Stimulated activated CD4-positive, alpha-beta T cell treated with anti-CD3 and anti-CD28 coated beads, Interleukin-1b, Interleukin-23, amount 100 ng/mL, for 4 hours (primary cell): ENCODE results near the gene RNF8.
"Not testable (repeated sequence)": the region's sequence is repeated elsewhere in the genome, so short reads cannot be mapped to it uniquely, and the experiment has no call there.

Experiments
- DNase-seq, 2 donors: peaks; one replicate each; pipeline ENCODE4 v3.0.0-alpha.2; 2020; ENCODE audit warnings: low read depth in 2 of 2

Gene RNF8

DNA sequence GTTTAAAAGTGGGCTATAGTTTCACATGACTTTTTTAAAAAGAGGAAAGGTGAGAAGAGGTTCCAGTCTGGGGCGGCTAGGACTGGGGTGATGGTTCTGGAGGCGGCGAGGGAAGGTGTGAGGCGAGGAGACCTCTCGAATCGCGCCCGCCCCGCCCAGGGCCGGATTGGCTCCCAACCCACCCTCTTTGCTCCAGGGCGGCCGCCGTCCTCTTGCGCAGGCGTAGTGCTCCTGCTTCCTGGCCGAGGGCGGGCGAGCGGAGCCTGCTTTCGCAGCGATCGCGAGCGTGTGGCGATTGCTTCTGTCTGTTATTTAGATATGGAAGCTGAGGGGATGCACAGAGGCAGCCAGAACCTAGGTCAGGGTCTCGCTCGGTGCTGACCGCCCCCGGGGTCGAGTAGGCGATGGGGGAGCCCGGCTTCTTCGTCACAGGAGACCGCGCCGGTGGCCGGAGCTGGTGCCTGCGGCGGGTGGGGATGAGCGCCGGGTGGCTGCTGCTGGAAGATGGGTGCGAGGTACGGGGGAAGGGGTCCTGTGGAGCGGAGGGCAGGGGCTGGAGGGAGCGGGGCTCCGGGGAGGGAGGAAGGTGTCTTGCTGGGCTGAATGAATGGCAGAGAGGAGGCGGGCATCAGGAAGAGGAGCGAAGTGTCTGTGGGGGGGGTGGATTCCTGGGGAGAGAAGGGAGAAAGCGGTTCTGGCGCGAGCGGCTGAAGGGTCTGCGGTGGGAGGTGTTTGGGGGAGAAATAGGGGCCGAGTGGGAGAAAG is at the start of gene RNF8:
RNF8 (plus strand) TSS at position 223 of the 765 bp plus-strand sequence; CDS start at position 405, 182 bp downstream.
- peak; percentile 79 to 85 for DNase-seq

DNA sequence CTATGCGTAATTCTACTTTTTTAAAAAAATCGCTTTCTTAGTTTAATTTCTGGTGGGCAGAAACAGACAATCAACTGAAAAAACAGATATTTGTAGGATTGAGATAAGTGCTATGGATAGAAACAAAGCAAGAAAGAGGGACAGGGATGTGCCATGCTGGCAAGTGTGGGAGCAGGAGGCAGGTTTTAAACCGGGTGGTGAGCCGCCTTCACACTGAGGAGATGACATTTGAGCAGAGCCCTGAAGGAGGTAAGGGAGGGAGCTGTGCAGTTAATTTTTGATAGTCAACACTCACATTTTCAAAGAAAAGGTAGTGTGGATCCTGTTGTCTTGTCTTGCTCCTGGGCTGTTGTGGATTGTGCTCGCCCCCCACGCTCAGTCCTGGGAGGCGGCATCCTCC is 49.0 kb upstream of the RNF8 start:
- no peak for DNase-seq

GRCh38 chr6:37305841-37306425 is 47.9 kb upstream of the RNF8 start:
- no peak for DNase-seq

DNA sequence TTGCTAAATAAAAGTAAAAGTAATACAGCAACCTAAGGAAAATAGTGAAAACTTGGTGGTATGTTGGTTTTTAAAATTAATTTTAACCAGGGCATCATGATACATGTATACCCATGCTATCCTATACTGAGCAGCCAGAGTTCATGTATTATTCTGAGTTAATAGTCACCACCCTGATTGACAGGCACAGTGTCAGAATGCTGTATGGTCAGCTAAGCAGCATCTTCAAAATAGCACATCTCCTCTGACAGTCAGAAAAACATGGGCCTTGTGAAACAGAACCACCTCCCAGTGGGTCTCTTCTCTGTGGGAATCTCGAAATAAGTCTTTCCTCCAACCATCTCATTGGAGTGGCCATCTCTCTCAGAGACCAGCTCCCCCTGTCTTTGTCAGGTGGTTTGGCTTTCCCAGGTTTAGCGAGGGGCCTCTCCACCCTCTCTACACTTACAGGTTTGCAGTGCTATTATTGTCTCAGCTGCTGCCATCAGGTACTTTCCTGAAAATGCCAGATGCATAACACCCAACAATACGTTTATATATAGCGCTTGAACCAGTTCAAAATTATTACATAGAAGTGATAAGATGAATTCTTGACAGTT is 47.1 kb upstream of the RNF8 start:
- DNase-seq, result no peak

- DNase-seq, result not testable (repeated sequence)
Observed at GRCh38 chr6:37307484-37307883, 46.3 kb upstream of the RNF8 start.

GRCh38 chr6:37308069-37308815 is 45.5 kb upstream of the RNF8 start:
- no peak for DNase-seq

DNA sequence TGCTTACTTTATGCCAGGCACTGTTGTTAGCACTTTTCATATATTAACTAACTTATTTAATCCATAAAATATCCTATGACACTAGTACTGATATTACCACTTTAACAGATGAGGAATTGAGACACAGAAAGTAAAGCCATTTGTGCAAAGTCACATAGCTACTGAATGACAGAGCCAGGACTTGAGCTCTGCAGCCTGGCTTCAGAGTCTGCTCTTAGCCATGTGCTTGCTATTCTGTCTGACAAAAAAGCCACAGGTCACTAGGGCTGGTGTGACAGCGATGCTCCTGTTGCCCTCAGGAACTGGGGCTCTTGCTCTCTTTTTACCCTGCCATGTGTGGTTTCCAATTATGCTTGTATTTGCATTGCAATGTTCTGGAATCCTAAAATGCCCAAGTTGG is 44.7 kb upstream of the RNF8 start:
- DNase-seq, result no peak

- no peak for DNase-seq
Observed at GRCh38 chr6:37309692-37310091, 44.1 kb upstream of the RNF8 start.

DNA sequence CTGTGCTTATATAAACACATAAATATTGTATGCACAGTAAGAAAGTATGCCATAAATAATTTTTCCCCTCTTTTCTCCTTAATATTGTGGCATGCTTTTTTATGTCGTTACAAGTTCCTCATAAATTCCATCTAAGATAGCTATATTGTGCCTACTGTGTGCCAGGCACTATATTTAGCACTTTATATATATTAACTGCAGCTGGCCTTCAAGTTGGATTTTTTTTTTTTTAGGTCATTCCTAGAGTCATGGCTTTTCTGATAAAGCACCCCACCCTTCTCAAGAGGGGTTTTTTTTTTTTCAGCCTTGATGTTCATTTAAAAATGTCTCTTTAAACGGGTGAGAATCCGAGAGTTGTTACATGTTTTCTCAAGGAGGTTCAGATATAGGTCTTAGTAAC is 42.8 kb upstream of the RNF8 start:
- no peak for DNase-seq

GRCh38 chr6:37311741-37312473 is 41.9 kb upstream of the RNF8 start:
- no peak for DNase-seq

DNA sequence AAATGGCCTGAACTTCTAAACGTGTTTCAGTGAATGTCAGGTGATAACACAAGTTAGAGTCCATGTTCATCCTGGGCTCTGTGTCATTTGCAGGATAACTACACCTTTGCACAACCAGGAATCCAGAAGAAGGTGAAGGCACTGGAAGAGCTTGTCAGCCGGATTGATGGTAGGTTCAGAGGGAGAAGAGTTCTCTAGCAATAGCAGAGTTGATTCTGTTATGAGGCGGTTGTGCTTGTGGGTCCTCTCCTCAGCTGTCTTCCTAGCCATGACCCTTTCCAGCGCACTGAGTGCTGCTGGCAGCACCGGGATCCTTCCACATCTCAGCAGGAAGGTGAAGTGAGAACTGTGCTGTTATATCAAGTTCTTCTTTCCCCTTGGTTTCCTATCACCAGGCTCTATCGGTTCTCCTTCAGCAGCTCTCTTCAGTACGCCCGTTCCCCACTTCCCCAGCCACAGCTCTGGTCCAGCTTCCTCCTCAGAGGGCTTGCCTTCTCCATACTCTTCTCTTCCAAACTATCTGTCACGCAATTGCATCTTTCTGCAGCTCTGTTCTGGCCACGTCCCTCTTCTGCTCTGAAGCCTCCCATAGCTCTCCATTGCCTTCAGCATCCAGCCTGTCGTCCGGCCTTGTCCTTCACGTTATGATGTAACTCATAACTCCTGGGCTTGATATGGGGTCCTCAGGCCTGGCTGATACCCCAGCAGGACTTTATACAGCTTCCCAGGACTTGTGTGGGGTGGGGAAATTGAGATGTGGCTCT is 39.9 kb upstream of the RNF8 start:
- DNase-seq, result no peak

DNA sequence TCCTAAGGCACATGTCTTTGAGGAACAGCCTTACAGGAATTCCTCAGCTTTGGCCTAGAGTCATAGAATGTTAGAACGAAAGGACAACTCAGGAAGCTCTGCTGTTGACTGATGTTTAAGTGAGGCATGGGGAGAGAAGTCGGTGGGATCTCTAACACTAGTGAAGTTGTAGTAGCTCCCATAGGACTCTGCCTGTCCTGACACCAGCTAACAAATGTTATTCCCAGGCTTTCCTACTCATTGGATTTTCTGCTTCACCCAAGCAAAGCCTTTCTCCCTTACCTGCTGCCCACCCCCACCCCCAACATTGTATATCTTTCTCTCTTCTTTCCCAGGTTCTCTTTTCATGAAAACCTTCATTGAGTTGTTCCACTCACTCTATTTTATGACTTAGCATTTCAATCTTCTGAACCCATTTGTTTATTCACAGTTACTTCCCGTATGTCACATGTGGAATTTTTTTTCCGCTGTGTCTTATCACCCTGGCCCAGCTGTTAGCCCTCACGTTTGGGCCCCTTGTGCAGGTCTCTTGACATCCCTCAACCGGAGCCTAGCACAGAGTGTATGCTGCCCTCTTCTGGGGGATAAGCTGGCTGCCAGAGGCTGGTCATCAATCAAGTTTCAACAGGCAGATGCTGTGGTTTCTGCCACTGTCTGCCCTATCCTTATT is 39.2 kb upstream of the RNF8 start:
- DNase-seq, result peak in 1 of 2 donors; percentile 17

DNA sequence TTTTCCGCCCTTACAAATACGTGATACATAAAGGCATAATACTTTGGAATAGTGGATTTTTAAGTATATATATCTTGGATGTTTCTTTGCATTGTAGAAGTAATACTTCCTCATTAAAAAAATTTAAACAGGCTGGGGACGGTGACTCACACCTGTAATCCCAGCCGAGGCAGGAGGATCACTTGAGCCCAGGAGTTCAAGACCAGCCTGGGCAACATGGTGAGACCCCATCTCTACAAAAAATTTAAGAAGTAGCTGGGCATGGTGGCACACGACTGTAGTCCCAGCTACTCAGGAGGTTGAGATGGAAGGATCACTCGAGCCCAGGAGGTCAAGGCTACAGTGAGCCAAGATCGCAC is 38.6 kb upstream of the RNF8 start:
- DNase-seq, result no peak

DNA sequence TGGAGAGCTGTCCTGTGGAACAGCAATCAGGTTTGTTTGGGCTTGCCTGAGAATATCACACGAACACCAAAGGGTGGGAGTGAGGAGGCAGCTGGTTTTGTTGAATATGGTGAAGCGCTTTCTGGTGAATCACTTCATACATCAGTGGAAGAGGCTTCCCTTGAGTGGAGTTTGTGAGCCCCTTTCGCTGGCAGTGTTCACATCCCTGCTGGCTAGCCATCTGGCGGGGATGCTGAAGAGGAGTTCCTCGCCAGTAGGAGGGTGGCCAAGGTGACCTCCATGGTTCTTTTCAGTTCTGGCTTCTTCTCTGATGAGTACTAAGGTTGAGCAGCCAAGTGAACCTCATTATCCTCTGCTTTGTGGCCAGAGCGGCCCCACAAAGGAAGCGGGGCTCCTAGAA is 37.7 kb upstream of the RNF8 start:
- no peak for DNase-seq

DNA sequence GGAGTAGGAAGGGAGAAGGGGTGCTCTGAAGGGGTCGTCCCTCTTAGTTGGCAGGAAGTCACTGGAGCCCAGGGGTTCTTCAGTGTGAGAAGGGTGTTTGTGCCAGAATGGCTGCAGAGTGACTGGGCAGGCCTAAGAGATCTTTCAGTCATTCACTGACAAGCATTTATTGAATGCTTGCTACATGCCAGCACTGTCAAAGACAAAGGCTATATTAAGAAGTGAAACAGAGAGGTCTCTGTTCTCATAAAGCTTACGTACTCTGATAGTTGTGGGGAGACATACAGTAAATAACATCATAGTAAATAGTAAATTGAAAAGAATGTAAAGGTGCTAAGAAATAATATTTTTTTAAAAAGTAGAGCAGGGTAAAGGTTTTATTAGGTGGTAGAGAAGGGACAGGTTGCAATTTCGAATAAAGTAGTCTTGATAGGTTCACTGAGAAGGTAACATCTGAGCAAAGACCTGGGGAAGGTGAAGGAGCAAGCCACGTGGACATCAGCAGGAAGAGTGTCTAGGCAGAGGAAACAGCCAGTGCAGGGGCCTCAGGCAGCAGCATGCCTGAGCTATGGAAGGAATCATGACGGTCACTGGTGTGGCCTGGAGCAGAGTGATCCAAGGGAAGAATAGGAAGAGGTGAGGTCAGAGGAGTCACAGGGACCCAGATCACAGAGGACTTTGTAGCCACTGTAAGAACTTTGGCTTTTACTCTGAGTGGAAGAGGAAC is 36.3 kb upstream of the RNF8 start:
- DNase-seq, result no peak

GRCh38 chr6:37319156-37319555 is 34.6 kb upstream of the RNF8 start:
- no peak for DNase-seq

DNA sequence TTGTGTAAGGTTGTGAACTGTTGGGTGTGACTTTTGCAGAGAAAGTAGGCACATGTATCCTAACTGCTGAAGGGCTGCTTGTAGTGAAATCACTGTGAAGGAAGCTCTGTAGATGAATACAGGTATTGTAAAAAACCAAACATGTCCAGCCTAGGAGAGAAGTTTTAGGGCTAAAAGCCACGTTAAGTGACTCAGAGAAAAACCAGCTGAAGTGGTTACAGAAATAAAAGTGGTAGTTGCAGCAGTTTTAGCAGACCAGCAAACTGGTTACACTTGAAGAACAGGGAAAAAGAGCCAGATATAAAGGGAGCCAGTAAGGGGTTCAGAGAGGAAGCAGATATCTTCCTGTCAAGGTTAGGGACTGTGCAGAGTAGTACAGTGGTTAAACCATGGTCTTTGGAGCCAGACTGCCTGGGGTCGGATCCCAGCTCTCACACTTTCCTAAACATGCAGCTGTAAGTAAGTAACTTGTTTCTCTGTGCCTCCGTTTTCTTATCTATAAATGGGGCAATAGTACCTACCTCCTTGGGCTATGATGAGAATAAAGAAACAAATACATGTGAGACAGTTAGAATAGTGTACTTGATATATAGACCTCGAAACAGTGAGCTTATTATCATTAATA is 33.8 kb upstream of the RNF8 start:
- no peak for DNase-seq

DNA sequence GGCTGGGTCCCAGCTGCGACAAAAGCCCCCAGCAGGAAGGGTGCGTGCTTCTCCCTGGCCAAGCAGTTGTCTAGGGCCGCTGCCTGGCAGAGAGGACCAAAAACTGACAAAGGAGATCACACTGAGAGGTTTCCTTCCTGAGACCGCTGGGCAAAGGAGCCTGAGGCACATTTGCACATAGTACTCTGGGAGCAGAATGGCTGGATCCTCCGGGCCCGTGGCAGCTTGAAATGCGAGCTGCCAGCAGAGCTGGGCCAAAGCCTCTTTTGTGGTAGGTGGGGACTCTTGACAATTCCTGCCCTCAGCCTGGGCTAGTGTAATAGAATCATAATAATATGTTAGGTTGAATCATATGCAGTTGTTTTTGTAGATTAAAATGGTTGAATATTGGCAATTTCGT is 33.1 kb upstream of the RNF8 start:
- DNase-seq, result no peak

GRCh38 chr6:37321101-37321500 is 32.7 kb upstream of the RNF8 start:
- DNase-seq, result no peak
